DLD1 (cell line): ENCODE data around the gene PAWR.
"Not testable (repeated sequence)": the region's sequence is repeated elsewhere in the genome, so short reads cannot be mapped to it uniquely, and the experiment has no call there.

ENCODE experiments used
- in situ Hi-C: cut with HindIII; loops from 2 replicates; pipeline ENCODE4 v1.10.0; 2017; ENCODE audit warnings: low sequenced_read_pairs

The PAWR gene

DNA sequence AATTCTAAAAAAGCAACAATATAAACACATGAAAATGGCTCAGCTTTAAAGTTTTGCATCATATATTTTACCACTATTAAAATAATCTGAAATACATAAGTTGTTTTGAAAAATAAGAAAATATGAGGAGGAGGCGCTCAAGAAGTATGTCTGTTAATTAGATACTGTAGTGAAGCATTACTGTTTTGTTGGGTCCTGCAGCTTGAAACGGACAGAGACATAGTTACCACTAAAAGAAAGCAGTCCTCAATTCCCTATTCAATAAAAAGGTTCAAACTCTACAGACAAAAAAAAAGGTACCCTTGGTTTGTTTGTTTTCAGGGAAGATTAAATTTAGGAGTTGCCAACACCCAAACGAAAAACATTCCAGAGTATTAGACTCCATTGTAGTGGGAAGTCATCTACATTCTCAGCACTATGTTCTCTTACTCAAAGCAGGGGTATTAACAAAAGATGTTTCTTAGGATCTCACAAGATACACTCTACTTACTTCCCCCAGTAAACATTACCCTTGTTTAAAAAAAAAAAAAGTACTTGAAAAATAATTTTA lies 3.0 kb downstream of the PAWR start:
- in situ Hi-C loops = no loop called here

DNA sequence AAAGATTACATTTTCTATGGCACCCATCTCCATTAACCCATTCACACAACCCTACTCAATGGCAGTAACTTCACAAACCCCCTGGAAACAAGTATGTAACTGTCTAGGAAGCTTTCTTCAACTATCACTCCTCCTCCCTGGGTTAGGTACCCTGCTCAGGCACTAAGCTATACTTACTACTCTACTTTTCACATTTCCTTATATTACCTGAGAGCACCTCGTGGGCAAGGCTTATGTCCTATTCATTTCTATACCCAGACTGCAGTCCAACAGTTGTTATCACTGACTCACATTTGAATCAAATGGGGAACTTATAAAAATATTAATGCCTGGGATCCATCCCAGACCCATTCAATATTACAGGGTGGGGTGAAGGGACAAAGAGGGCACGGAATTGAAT lies 4.6 kb downstream of the PAWR start:
- in situ Hi-C loops = no loop called here

DNA sequence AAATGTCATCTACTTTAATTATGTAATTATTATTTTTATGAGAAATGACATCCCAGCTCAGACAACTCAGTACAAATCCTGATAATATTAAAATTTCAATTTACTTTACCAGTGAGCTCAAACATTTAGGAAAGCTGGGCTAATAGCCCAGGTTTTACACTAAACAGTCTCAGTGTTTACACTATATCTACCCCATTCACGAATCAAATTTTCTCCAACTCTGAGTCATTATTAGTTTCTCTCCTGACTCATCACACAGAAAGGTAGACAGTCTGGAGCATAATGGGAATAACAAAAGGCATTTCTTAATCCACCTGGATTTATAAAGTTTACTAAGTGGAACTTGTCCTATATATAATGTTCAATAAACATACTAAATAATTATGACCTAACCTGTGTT lies 5.7 kb downstream of the PAWR start:
- in situ Hi-C loops = no loop called here

DNA sequence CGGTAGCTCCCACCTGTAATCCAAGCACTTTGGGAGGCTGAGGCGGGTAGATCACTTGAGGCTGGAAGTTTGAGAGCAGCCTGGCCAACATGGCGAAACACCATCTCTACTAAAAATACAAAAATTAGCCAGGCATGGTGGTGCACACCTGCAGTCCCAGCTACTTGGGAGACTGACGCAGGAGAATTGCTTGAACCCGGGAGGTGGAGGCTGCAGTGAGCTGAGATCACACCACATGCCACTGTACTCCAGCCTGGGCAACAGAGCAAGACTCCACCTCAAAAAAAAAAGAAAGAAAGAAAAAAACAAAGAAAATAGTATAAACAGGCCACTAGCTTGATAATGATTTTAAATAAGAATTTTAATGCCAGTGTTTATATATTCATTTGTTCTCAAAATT lies 6.4 kb downstream of the PAWR start:
- in situ Hi-C loops = not testable (repeated sequence)

DNA sequence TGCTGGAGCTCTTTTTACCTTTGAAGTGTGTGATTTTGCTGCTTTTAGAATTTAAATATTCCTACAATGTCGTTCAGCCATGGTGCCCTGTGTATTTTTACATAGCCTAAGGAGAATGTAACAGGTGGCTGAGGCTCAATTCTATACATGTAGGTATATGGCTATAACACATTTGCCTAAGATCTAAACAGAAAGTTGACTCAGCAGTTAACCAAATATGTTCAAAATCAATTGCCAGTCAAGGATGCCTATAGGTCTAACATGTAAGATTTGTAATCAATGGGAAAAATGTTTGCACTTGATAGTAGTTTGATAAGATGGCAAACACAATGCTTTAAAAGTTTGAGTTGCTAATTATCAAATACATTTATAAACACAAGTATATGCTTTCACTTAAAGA lies 8.2 kb downstream of the PAWR start:
- in situ Hi-C loops = no loop called here

DNA sequence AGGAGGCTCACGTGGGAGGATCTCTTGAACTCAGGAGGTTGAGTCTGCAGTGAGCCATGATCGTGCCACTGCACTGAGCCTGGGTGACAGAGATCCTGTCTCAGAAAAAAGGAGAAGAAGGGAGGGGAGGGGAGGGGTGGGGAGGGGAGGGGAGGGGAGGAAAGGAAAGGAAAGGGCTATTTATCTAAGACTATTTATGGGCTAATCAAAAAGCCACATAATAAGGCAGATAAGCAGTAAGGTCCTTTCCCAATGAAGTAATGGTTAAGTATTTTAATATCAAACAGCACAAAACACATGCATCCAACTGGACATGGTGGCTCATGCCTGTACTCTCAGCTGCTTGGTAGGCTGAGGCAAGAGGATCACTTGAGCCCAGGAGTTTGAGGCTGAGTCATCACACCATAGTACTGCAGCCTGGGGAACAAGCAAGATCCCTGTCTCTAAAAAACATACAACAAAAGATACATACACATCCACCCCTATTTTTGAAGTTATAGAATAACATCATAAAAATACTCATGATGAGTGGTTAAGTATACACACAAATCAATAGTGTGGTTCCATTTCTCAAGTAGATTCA lies 9.7 kb downstream of the PAWR start:
- in situ Hi-C loops = no loop called here

DNA sequence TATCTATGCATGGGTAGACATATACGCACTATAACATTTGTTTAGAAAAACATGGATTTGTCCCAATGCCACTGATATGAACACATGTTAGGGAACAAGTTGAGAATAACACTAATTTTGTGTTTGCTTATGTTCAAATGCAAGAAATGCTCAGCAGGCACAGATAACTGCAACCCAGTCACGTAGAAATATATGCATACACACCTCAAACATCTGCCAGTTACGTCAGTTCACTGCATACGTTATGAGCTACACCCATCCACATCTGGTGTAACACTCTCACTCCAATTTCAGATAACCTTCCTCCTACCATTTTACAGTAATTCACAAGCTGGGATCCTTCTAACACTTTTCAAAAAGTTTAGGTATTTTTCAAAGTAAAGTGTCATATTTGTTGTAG lies 10.7 kb downstream of the PAWR start:
- in situ Hi-C loops = no loop called here

DNA sequence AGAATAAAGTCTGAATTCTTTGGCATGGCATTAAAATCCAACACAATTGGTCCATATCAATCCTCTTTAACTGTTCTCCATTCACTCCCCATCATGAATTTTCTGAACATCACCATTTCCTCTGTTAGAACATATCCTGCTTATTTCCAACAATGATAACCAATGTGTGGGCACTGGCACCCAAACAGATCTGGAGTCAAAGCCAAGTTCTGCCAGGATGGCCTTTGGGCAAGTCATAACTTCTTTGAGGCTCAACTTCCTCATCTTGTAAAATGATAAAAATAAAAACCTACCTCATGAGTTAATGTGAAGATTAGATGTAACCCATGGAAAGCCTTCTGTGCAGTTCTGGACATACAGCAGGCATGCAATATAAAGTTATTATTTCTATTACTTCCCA lies 12.5 kb downstream of the PAWR start:
- in situ Hi-C loops = loop anchor here (10.0 kb wide), 1 partner anchor 64 kb away; no protein-coding TSS in a partner anchor

DNA sequence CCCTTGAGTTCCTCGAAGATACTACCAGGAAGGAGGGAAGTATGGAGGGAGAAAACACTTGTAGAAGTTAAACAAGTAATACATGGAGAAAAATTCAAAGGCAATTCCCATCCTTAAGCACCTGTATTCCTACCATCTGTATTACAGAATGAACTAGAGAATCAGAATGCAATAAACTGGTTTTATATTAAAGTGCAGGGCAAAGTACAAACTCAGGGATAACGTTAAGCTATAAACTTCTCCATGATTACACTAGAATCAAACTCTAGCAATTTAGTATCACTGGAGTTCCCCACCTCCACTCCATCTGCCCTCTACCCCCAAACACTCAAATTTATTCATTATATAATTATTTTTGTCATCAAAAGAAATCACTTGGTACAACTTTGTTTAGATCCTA lies 13.1 kb downstream of the PAWR start:
- in situ Hi-C loops = loop anchor here (10.0 kb wide), 1 partner anchor 63 kb away; no protein-coding TSS in a partner anchor

DNA sequence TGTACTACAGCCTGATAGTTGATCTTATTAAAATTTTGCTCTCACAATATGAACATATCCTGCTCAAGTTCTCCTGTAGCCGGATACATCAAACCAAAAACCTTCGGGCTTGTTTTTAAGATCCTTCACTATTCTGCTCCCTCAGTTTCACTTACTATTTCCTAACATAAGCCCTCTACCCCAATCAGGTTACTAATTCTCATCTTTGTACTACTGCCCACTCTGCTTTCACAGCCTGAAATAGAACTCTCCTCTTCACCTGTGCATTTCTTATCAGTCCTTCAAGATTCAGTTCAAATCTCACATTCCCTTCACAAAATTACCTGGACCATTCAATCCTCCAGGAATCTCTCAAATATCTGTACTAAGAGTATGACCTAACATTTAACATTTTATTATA lies 14.2 kb downstream of the PAWR start:
- in situ Hi-C loops = loop anchor here (10.0 kb wide), 1 partner anchor 62 kb away; no protein-coding TSS in a partner anchor

DNA sequence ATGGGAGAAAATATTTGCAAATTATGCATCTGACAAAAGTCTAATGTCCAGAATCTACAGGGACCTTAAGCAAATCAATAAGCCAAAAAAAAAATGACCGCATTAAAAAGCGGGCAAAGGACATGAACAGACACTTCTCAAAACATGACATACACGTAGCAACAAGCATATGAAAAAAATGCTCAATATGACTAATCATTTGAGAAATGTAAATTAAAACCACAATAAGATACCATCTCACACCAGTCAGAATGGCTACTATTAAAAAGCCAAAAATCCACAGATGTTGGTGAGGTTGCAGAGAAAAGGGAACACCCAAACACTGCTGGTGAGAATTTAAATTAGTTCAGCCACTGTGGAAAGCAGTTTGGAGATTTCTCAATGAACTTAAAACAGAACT lies 16.1 kb downstream of the PAWR start:
- in situ Hi-C loops = loop anchor here (10.0 kb wide), 1 partner anchor 60 kb away; no protein-coding TSS in a partner anchor

DNA sequence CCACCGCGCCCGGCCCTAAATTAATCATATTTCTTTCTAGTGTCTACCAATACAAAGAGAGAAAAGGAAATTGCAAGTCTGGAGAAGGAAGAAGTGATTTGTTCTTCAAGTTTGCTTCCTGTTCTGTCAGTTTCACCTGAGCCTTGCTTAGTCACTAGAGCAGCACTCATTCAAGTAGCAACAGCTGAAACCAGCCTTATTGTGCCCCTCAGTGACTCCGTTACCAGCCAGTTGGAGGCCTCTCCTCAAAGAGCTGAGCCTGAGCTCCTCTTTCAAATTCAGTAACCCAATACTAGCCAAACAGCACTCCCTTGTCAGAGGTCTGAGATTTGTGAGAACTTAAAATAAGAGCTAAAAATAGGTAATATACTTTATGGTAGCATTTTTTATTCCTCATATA lies 17.4 kb downstream of the PAWR start:
- in situ Hi-C loops = loop anchor here (10.0 kb wide), 1 partner anchor 59 kb away; no protein-coding TSS in a partner anchor

DNA sequence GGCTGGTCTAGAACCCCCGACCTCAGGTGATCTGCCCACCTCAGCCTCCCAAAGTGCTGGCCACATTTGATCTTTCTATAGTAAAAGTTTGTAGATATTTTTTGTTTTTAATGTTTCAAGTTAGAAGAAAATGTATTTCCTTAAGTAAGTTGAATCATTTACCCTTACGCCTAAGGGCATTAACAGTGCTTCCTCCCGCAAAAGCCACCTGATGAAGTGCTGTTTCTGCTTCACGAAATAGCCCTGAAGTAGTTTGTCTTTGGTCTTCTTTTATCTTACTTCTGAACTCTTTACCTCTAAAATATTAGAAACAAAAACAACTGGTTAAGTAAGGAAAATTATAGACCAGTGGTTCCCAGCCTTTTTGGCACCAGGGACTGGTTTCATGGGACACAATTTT lies 22.7 kb downstream of the PAWR start:
- in situ Hi-C loops = no loop called here

DNA sequence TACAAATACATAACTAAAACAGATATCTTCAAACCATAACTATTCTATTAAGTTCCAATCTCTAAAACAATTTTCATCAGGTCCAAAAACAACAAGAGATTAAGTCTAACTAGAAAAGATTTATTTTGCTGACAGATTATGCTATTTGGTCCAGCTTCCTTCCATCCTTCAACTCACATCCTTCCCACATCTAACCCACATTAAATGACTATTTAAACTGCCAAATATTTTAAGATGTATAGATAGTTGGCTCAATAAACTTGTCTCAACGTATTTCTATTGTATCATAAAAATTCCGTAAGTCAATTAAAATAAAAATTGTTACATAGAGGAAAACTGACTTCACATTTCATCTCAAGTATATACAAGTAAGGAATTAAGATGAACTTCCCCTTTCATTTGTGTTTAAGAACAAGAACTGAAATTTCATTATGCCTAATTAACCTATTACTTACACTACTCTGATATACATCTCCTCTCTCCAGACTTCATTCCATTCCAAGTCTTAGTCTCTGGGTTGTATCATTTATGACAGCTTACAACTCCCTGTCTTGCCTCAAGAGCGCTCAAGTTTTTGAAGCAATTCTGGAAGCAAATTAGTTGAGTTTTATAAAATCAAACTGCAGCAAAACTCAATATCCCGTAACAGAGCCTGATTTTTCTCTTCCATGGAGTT lies 25.4 kb downstream of the PAWR start:
- in situ Hi-C loops = no loop called here

DNA sequence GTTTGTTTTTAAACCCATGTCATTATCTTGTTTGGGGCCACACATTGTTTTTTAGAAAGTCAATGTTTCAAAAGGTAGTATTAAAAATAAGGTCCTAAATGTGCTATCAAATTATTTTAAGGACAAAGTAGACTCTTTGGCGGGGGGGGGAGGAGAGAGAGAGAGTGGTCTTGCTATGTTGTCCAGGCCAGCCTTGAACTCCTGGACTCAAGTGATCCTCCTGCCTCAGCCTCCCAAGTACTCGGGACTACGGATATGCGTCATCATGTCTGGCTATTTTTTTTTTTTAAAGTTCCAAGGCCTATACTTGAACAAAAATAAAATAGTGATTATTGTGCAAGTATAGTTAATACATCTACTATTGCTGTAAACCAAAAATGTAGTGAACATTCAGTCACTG lies 26.2 kb downstream of the PAWR start:
- in situ Hi-C loops = no loop called here

DNA sequence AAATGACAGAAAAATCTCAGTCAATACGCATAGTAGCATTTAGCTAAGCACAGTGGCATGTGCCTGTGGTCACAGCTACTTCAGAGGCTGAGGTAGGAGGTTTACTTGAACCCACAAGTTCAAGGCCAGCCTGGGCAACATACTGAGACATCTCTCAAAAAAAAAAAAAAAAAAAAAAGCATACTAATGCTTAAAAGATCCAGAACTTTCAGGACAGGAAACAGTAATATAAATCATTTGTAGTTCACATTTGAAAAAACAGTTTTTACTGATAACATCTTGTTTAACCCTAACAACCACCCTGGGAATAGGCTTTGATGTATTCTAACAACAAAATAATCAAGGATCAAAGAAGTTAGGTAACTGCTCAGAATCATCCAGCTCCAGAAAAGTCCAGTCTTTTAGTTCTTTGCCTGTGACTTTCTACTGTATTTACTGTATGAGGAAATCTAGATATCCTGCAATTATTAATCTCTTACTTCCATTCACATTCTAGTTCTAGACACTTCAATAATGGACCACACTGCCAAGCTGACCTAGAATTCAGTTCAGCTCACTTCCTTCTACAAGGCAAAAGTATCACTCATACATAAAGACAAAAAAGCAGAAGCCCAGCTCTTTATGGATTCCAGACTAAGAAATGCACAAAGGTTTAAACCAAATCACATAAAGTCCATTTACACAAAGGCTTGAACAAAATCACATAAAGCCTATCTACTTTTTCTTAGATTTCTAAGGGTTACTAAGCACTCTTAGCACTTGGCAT lies 28.5 kb downstream of the PAWR start:
- in situ Hi-C loops = no loop called here

DNA sequence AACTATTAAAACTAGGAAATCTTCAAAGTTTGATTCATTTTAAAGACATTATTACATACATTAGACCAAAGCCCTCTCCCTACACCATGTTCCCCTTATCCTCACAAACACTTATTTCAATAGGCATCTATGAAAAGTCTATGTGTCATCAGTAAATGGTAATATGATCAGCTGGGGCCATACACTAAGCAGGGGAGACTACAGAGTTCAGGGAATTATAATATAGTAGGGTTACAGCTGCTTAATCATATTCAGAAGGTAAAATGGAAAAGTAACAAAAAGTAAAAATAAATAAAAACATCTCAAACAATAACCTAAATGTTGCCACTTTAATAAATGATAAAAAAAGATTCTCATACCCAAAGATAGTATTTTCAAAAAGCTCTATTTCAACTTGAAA lies 29.1 kb downstream of the PAWR start:
- in situ Hi-C loops = no loop called here

DNA sequence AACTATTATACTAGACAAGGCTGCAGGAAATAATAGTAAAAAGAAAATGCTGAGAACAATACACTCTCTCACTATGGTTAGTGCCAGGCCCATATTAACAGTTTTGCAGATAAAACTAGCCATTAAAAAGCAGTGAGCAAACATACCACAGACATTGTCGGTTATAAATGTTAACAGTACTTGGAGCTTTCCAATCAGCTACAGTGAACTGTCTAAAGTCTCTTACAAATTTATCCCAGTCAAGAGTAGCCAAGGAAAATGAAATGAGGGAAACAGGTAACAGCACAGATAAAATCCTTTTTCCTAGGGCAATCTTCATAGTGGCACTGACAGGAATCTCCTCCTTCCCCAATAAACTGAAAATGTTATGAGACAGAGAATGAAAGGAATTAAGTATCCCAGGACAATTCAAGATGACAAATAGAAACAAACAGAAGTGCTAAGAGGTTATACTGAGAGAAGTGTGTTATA lies 30.8 kb downstream of the PAWR start:
- in situ Hi-C loops = no loop called here

DNA sequence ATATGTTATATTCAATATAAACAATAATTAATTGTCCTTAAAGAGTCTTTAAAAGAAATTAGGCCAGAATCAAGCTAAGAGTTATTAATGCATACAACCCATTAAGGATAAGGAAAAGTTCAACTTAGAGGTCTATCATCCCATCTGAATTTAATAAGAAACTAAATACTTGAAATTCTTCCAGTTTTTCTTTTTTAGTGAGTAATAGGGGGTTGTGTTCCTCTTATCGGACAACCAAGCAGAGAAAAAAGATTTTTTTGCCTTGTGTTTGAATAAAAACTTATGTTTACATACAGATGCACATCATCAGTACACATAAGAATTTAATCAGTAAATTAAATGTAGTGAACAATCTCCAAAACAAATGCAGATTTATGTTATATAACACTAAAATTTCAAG lies 32.5 kb downstream of the PAWR start:
- in situ Hi-C loops = no loop called here

DNA sequence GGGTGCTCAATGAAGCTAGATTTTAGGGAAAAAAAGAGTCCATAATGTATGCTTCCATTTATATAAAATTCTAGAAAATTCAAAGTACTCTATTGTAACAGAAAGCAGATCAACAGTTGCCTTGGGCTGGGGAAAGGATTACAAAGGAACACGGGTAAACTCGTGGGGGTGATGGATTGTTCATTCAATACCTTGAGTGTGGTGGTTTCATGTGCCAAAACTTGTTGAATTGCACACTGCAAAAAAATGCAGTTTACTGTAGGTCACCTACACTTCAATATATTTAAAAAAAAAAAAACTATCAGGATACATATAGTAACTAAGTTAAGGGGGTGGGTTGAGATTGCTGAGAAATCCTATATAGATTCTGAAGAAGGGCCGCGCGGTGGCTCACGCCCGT lies 33.6 kb downstream of the PAWR start:
- in situ Hi-C loops = no loop called here

DNA sequence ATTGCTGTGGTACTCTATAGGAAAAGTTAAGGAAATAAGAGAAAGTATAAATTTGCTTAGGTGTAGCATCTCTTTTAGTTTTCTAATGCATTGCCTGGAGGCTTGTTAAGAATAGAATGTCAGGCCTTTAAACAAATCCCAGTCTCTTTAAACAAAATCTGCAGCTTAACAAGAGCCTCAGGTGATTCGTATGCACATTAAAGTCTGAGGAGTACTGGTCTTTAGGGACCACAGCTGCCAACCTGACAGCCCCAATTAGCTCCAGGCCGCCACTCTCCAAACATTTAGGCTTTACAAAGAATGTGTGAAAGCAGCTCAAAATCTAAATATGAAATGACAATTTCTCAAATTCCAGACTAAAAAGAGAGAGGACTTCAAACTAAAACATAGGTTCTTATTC lies 35.7 kb downstream of the PAWR start:
- in situ Hi-C loops = no loop called here

DNA sequence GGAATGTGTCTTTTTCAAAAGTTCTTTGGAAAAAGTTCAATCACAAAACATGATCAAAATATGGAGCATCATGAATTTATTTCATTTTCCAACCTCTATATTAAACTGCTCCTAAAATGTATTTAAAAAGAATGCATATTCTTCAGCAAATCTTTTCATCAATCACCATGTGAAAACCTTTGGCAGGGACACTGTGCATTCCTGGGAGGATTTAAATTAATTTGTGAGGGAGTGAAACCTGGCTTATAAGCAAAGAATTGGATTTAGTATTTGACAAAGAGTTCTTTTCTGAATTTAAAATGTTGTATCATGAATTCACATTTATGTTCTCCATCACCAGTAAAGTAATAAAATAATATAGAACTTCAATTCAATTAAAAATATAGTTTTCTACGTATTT lies 38.2 kb downstream of the PAWR start:
- in situ Hi-C loops = no loop called here
